HCT116 (cell line): ENCODE data around the gene SHC2. TPM values are rescaled to one million over a fixed set of nuclear protein-coding genes. Genes with fewer than 3 reads are reported as not detected.

Source experiments
- ATAC-seq: fragments of 200-7000 bp; cut with Tn5 transposase; 2 replicates; pipeline ENCODE4 v1.9.1; 2020; ENCODE audit warnings: mild to moderate bottlenecking, moderate library complexity
- BruUV-seq: library from RNA; stranded (reverse); fragments of 400-500 nt; replicated peaks from 2 replicates; lab custom pipeline; 2021; lab: Mats Ljungman, UMichigan
- CTCF ChIA-PET: fragments of 300-600 bp; sonication (Branson Sonifier 250); formaldehyde crosslinking; loops from one replicate; lab custom pipeline; 2021; ENCODE audit warnings: antibody characterized with exemption; lab: Charles Lee
- POLR2A ChIA-PET: fragments of 300-600, 350-600 bp; sonication (Branson Sonifier 250); formaldehyde crosslinking; loops from one replicate; lab custom pipeline; 2021; ENCODE audit warnings: antibody characterized with exemption; lab: Charles Lee
- RAD21 ChIA-PET, 2 experiments: fragments of 300-600 bp; sonication (Branson Sonifier 250); formaldehyde crosslinking; loops; one replicate each; lab custom pipeline; 2023; ENCODE audit warnings: low total read pairs in 2 of 2; ENCODE audit not compliant: uncharacterized antibody in 2 of 2, unreplicated experiment in 2 of 2, low non-redundant PET in 1 of 2; lab: Charles Lee
- DNase-seq: peaks from one replicate; pipeline ENCODE4 v3.0.0-alpha.2; 2010; ENCODE audit warnings: low read depth, low spot score
- H2AFZ ChIP-seq: fragments of 200-600 bp; shearing (Covaris generic), sonication (generic); 2 replicates; pipeline ENCODE4 v1.6.1; 2017; ENCODE audit warnings: low read depth, mixed run types, mixed read lengths, antibody characterized with exemption, low read length; ENCODE audit not compliant: poor library complexity, severe bottlenecking
- H3K27ac ChIP-seq: 2 replicates; pipeline ENCODE4 v1.5.1; 2012; ENCODE audit warnings: low read depth, low read length
- H3K27me3 ChIP-seq: fragments of 200-600 bp; sonication (generic); 2 replicates; pipeline ENCODE4 v1.6.1; 2016; ENCODE audit warnings: mixed run types, low read length, mixed read lengths; ENCODE audit not compliant: insufficient read depth
- H3K36me3 ChIP-seq, 2 experiments: fragments of 200-500 bp in 1 of 2; fragments of 200-600 bp in 1 of 2; sonication (Bioruptor generic) in 1 of 2; sonication (generic) in 1 of 2; 2 replicates each; pipeline versions ENCODE4 v1.5.1 to v1.6.1; 2014 to 2016; ENCODE audit warnings: low read length in 2 of 2, inconsistent platforms in 1 of 2, mixed read lengths in 1 of 2, mixed run types in 1 of 2; ENCODE audit not compliant: insufficient read depth in 2 of 2, control insufficient read depth in 1 of 2
- H3K4me1 ChIP-seq, 2 experiments: fragments of 200-600 bp in 1 of 2; sonication (generic) in 1 of 2; 2 replicates each; pipeline versions ENCODE4 v1.5.1 to v1.6.1; 2012 to 2017; ENCODE audit warnings: low read length in 2 of 2, inconsistent platforms in 1 of 2, mild to moderate bottlenecking in 1 of 2, mixed read lengths in 1 of 2, mixed run types in 1 of 2, moderate library complexity in 1 of 2; ENCODE audit not compliant: insufficient read depth in 2 of 2, control insufficient read depth in 1 of 2
- H3K4me2 ChIP-seq: fragments of 200-600 bp; sonication (generic); 2 replicates; pipeline ENCODE4 v1.6.1; 2017; ENCODE audit warnings: mixed run types, low read length, mixed read lengths
- H3K4me3 ChIP-seq, 2 experiments: fragments of 200-600 bp in 1 of 2; sonication (generic) in 1 of 2; replicated peaks in 1 of 2; 2 replicates each; pipeline ENCODE4 v1.5.1; 2011 to 2016; ENCODE audit warnings: low read length in 2 of 2, control low read depth in 1 of 2, low read depth in 1 of 2, mild to moderate bottlenecking in 1 of 2, mixed read lengths in 1 of 2, mixed run types in 1 of 2
- H3K79me2 ChIP-seq: fragments of 200-600 bp; sonication (generic); 2 replicates; pipeline ENCODE4 v1.6.1; 2017; ENCODE audit warnings: mild to moderate bottlenecking, mixed run types, low read length, moderate library complexity, mixed read lengths; ENCODE audit not compliant: insufficient read depth
- H3K9ac ChIP-seq: fragments of 200-600 bp; sonication (generic); 2 replicates; pipeline ENCODE4 v1.6.1; 2016; ENCODE audit warnings: low read length, mixed read lengths
- H3K9me2 ChIP-seq: fragments of 200-600 bp; sonication (generic), shearing (Covaris generic); 2 replicates; pipeline ENCODE4 v1.6.1; 2017; ENCODE audit warnings: mixed run types, mild to moderate bottlenecking, moderate library complexity; ENCODE audit not compliant: insufficient read depth
- H3K9me3 ChIP-seq, 2 experiments: fragments of 200-500 bp in 1 of 2; fragments of 200-600 bp in 1 of 2; sonication (Bioruptor generic) in 1 of 2; sonication (generic) in 1 of 2; 2 replicates each; pipeline ENCODE4 v1.6.1; 2014 to 2017; ENCODE audit warnings: low read length in 2 of 2, mixed read lengths in 2 of 2, inconsistent platforms in 1 of 2, low read depth in 1 of 2, mild to moderate bottlenecking in 1 of 2, mixed run types in 1 of 2, moderate library complexity in 1 of 2; ENCODE audit not compliant: control insufficient read depth in 1 of 2, insufficient read depth in 1 of 2
- H4K20me1 ChIP-seq: fragments of 200-600 bp; sonication (generic), shearing (Covaris generic); 2 replicates; pipeline ENCODE4 v1.6.1; 2017; ENCODE audit warnings: mixed run types, mild to moderate bottlenecking, moderate library complexity; ENCODE audit not compliant: insufficient read depth
- ATF3 ChIP-seq: IDR thresholded peaks from 2 replicates; pipeline ENCODE4 v1.6.1; 2012
- EGR1 ChIP-seq: IDR thresholded peaks from 2 replicates; pipeline ENCODE4 v1.6.1; 2012; ENCODE audit warnings: low read depth
- ELF1 ChIP-seq: IDR thresholded peaks from 2 replicates; pipeline ENCODE4 v1.6.1; 2012; ENCODE audit warnings: low read depth, borderline replicate concordance
- EZH2 ChIP-seq: fragments of 200-600 bp; sonication (generic); IDR thresholded peaks from 2 replicates; pipeline ENCODE4 v1.6.1; 2017; ENCODE audit warnings: antibody characterized with exemption, mixed run types
- EZH2phosphoT487 ChIP-seq: fragments of 200-600 bp; IDR thresholded peaks from 2 replicates; pipeline ENCODE4 v1.6.1; 2018; ENCODE audit warnings: antibody characterized with exemption, borderline replicate concordance
- FOSL1 ChIP-seq: IDR thresholded peaks from 2 replicates; pipeline ENCODE4 v1.6.1; 2012; ENCODE audit warnings: low read depth
- JUND ChIP-seq: IDR thresholded peaks from 2 replicates; pipeline ENCODE4 v1.6.1; 2012
- POLR2A ChIP-seq: IDR thresholded peaks from 2 replicates; pipeline ENCODE4 v1.7.0; 2011; ENCODE audit warnings: borderline replicate concordance; ENCODE audit not compliant: insufficient read depth, insufficient read length; ENCODE audit errors: extremely low read depth
- SP1 ChIP-seq: IDR thresholded peaks from 2 replicates; pipeline ENCODE4 v1.6.1; 2012; ENCODE audit warnings: low read depth
- SRF ChIP-seq: IDR thresholded peaks from 2 replicates; pipeline ENCODE4 v1.6.1; 2012; ENCODE audit warnings: low read depth
- YY1 ChIP-seq: IDR thresholded peaks from 2 replicates; pipeline ENCODE4 v1.6.1; 2011; ENCODE audit warnings: low read length, low read depth, moderate library complexity, mild to moderate bottlenecking; ENCODE audit not compliant: insufficient replicate concordance; ENCODE audit errors: extremely low read depth
- ZFX ChIP-seq: fragments of 450-650 bp; IDR thresholded peaks from 2 replicates; pipeline ENCODE4 v1.6.1; 2017
- ZNF274 ChIP-seq: fragments of 200-500 bp; sonication (Bioruptor generic); IDR thresholded peaks from 2 replicates; pipeline ENCODE4 v1.6.1; 2014; ENCODE audit warnings: mild to moderate bottlenecking, low read depth, low read length, inconsistent platforms
- intact Hi-C: fragments of 100-400 bp; cut with micrococcal nuclease; formaldehyde crosslinking; loops from 2 replicates; pipeline ENCODE4 v1.10.0; 2022
- total RNA-seq: library from RNA; stranded (reverse); gene quantifications from one replicate; pipeline ENCODE4 v1.2.1, GENCODE V29; 2021; ENCODE audit not compliant: unreplicated experiment

Gene SHC2
- total RNA-seq, 1 experiment from 2014 or later = 2.5 TPM

GRCh38 chr19:418761-419671, 41.8 kb downstream of the SHC2 start:
- ChIA-PET RAD21 (no interaction called here), POLR2A (no interaction called here), CTCF (no interaction called here)
- no peaks in the 10 kb centered on the region for H3K79me2 ChIP-seq
- H2AFZ ChIP-seq = no peak overlapping the region
- no peak overlapping the region for H3K9ac ChIP-seq
- H4K20me1 ChIP-seq = no peaks in the 10 kb centered on the region
- no peak for DNase-seq
- no peaks in the 10 kb centered on the region for H3K9me2 ChIP-seq
- H3K4me3 ChIP-seq = no peak overlapping the region
- ATAC-seq = no peak
- no peak for TF ChIP-seq SRF
- no peak for TF ChIP-seq EZH2
- no peak for TF ChIP-seq FOSL1
- TF ChIP-seq JUND = no peak
- no peak for TF ChIP-seq ZNF274
- no peak for TF ChIP-seq EGR1
- no peak for TF ChIP-seq ATF3
- TF ChIP-seq ELF1 = no peak
- TF ChIP-seq ZFX = no peak
- no peak for TF ChIP-seq EZH2phosphoT487
- TF ChIP-seq YY1 = no peak
- no peak for TF ChIP-seq SP1
- TF ChIP-seq POLR2A = no peak
- intact Hi-C loops = no loop called here
- H3K4me2 ChIP-seq = no peak overlapping the region
- no peaks in the 10 kb centered on the region for H3K36me3 ChIP-seq
- no peaks in the 10 kb centered on the region for H3K4me1 ChIP-seq
- no TSS peak for BruUV-seq
- no peak overlapping the region for H3K27ac ChIP-seq
- no peaks in the 10 kb centered on the region for H3K9me3 ChIP-seq
- no peaks in the 10 kb centered on the region for H3K27me3 ChIP-seq
